Keratinocyte (primary cell): ENCODE results near the gene AKAP6. TPM values are rescaled to one million over a fixed set of nuclear protein-coding genes. Genes with fewer than 3 reads are reported as not detected.

Experiments used
- DNase-seq: peaks from one replicate; pipeline ENCODE4 v3.0.0-alpha.2; 2011; ENCODE audit warnings: low read depth, missing footprints, low spot score
- FAIRE-seq: peaks from 2 replicates; lab custom pipeline; 2011; peaks lifted over from hg19 to GRCh38; lab: Jason Lieb, UNC
- H2AFZ ChIP-seq: 2 replicates; pipeline ENCODE4 v1.6.0; 2012; ENCODE audit warnings: low read length, control low read depth, inconsistent platforms; ENCODE audit not compliant: control insufficient read depth
- H3K27ac ChIP-seq: 2 replicates; pipeline ENCODE4 v1.5.1; 2011; ENCODE audit warnings: low read length; ENCODE audit not compliant: control insufficient read depth, insufficient read depth
- H3K27me3 ChIP-seq: 3 replicates; pipeline ENCODE4 v1.6.0; 2011; ENCODE audit warnings: low read length; ENCODE audit not compliant: control insufficient read depth, insufficient read depth; ENCODE audit errors: extremely low read depth
- H3K36me3 ChIP-seq, 2 experiments: 2 replicates in 1 of 2; 3 replicates in 1 of 2; pipeline ENCODE4 v1.5.1; 2011; ENCODE audit warnings: low read length in 2 of 2, mild to moderate bottlenecking in 1 of 2; ENCODE audit not compliant: control insufficient read depth in 2 of 2, insufficient read depth in 2 of 2; ENCODE audit errors: extremely low read depth in 1 of 2
- H3K4me1 ChIP-seq: 3 replicates; pipeline ENCODE4 v1.5.1; 2011; ENCODE audit warnings: low read length; ENCODE audit not compliant: control insufficient read depth, insufficient read depth; ENCODE audit errors: extremely low read depth
- H3K4me2 ChIP-seq: 3 replicates; pipeline ENCODE4 v1.6.0; 2011; ENCODE audit warnings: low read depth, low read length; ENCODE audit not compliant: control insufficient read depth, insufficient read depth; ENCODE audit errors: extremely low read depth
- H3K4me3 ChIP-seq, 3 experiments: fragments of 200-600 bp in 1 of 3; sonication (generic) in 1 of 3; 2 replicates in 2 of 3; 3 replicates in 1 of 3; pipeline ENCODE4 v1.5.1; 2011 to 2016; ENCODE audit warnings: low read length in 3 of 3, mild to moderate bottlenecking in 3 of 3, control low read depth in 2 of 3, inconsistent platforms in 1 of 3, low read depth in 1 of 3, mixed read lengths in 1 of 3, mixed run types in 1 of 3, moderate library complexity in 1 of 3; ENCODE audit not compliant: control insufficient read depth in 2 of 3, insufficient read depth in 2 of 3; ENCODE audit errors: extremely low read depth in 1 of 3
- H3K79me2 ChIP-seq: 2 replicates; pipeline ENCODE4 v1.6.0; 2012; ENCODE audit warnings: low read length; ENCODE audit not compliant: control insufficient read depth, insufficient read depth
- H3K9ac ChIP-seq: 3 replicates; pipeline ENCODE4 v1.6.0; 2011; ENCODE audit warnings: low read length; ENCODE audit not compliant: control insufficient read depth, insufficient read depth; ENCODE audit errors: extremely low read depth
- H3K9me1 ChIP-seq: 3 replicates; pipeline ENCODE4 v1.6.0; 2011; ENCODE audit warnings: low read length; ENCODE audit not compliant: control insufficient read depth, insufficient read depth; ENCODE audit errors: extremely low read depth
- H3K9me3 ChIP-seq: 2 replicates; pipeline ENCODE4 v1.5.1; 2012; ENCODE audit warnings: low read depth, low read length; ENCODE audit not compliant: control insufficient read depth
- H4K20me1 ChIP-seq: 3 replicates; pipeline ENCODE4 v1.6.0; 2011; ENCODE audit warnings: low read length; ENCODE audit not compliant: control insufficient read depth, insufficient read depth; ENCODE audit errors: extremely low read depth
- CTCF ChIP-seq, 3 experiments: IDR thresholded peaks in 1 of 3; conservative IDR thresholded peaks in 1 of 3; optimal IDR thresholded peaks in 1 of 3; 2 replicates in 2 of 3; 3 replicates in 1 of 3; pipeline versions ENCODE3 to v1.5.1; 2011; ENCODE audit warnings: low read length in 3 of 3, mild to moderate bottlenecking in 3 of 3, moderate library complexity in 2 of 3, control low read depth in 1 of 3, inconsistent platforms in 1 of 3; ENCODE audit not compliant: insufficient read depth in 2 of 3; ENCODE audit errors: extremely low read depth in 1 of 3
- EZH2 ChIP-seq: IDR thresholded peaks from one replicate; pipeline ENCODE4 v1.6.1; 2012; ENCODE audit warnings: inconsistent platforms, mild to moderate bottlenecking, low read length, moderate library complexity
- dilution Hi-C: fragments of 300-500 bp; cut with MboI; formaldehyde crosslinking; loops from one replicate; pipeline ENCODE4 v1.7.0; 2020; ENCODE audit warnings: low sequenced_read_pairs; ENCODE audit not compliant: extremely low pct_ligation_motif_present
- polyA plus RNA-seq, 5 experiments: library from polyadenylated mRNA; depleted of rRNA in 3 of 5; stranded (reverse) in 3 of 5; stranded (forward) in 1 of 5; unstranded in 1 of 5; fragments of >200 nt; gene quantifications; 1 replicate in 1 of 5; 2 replicates in 3 of 5; 3 replicates in 1 of 5; pipeline versions ENCODE4 v1.2.1 to v1.2.3, GENCODE V29; 2011 to 2012; ENCODE audit warnings: missing spikeins in 2 of 5, low read depth in 1 of 5, low replicate concordance in 1 of 5

Gene AKAP6
- polyA plus RNA-seq, 1 donor (not counting 4 experiments of a cell fraction or from before 2014, with no cell fraction given): 2.0 TPM

DNA sequence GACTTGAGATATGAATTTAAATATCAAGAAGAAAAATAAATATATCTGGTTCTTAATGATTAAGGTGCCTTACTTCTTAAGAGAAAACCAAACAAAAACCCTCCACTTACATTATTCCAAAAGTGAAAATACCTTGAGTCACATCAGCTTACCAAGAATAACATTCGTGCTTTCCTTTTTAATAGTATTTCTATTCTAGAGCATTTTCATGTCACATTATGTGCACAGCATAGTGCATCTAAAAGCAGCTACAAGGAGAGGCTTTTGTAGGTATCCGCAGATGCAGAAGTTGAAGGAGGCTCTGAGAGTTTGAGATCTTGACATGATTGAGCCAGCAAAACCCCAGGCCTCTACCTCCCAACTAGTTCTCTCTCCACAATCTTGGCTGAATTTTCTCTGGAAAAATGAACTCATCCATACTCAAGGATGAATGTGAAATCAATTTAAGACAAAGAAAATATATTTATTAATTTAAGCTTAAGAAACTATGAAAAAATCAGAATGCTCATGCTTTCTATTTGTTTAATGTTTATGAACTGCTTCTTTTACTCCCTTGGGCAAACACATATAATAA lies 275.0 kb downstream of the AKAP6 start:
- Histone ChIP-seq H3K27ac (no peak overlapping the region), H3K36me3 (no peaks in the 10 kb centered on the region), H3K27me3 (no peaks in the 10 kb centered on the region), H3K79me2 (no peaks in the 10 kb centered on the region), H2AFZ (no peak overlapping the region), H3K9me3 (no peaks in the 10 kb centered on the region), H3K4me3 (no peak overlapping the region), H4K20me1 (no peaks in the 10 kb centered on the region), H3K9me1 (no peaks in the 10 kb centered on the region), H3K9ac (no peak overlapping the region), H3K4me2 (no peak overlapping the region), H3K4me1 (peaks cover 1% of the 10 kb centered on the region)
- TF ChIP-seq EZH2 (no peak), CTCF (optimal IDR thresholded peaks at IDR 0.05 in 1 of 3, IDR thresholded peaks at IDR 0.05 in 1 of 3, conservative IDR thresholded peaks at IDR 0.05 in 1 of 3; ENCODE audit: extremely low read depth in 1 of 3, insufficient read depth in 2 of 3, low read length in 3 of 3) (no peak)
- no peak for DNase-seq
- dilution Hi-C loops: no loop called here
- FAIRE-seq: no peak

DNA sequence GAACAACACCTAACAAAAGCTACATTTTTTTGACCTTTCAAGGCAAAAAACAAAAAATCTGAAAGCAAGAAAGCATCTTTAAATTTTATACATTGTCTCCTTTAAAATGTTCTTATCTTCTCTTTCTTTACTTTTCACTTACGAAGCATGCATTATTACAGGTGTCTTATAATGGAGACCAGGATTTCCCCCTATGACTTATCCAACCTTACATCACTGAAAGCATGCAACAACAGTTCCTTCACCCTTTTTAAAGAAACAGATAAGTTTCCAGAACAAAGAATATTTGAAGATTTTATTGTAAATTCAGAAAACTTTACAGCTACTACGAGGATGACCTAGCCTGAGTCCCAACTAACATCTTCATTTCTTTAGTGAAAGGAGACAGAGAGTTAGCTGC lies 277.2 kb downstream of the AKAP6 start:
- Histone ChIP-seq H3K79me2 (no peaks in the 10 kb centered on the region), H3K9me1 (no peaks in the 10 kb centered on the region), H3K4me3 (no peak overlapping the region), H3K9ac (no peak overlapping the region), H3K36me3 (no peaks in the 10 kb centered on the region), H3K4me2 (no peak overlapping the region), H3K27ac (no peak overlapping the region), H3K27me3 (no peaks in the 10 kb centered on the region), H3K9me3 (no peaks in the 10 kb centered on the region), H2AFZ (no peak overlapping the region), H4K20me1 (no peaks in the 10 kb centered on the region), H3K4me1 (peaks cover 5% of the 10 kb centered on the region)
- dilution Hi-C loops: no loop called here
- FAIRE-seq: no peak
- no peak for DNase-seq
- TF ChIP-seq EZH2: no peak

DNA sequence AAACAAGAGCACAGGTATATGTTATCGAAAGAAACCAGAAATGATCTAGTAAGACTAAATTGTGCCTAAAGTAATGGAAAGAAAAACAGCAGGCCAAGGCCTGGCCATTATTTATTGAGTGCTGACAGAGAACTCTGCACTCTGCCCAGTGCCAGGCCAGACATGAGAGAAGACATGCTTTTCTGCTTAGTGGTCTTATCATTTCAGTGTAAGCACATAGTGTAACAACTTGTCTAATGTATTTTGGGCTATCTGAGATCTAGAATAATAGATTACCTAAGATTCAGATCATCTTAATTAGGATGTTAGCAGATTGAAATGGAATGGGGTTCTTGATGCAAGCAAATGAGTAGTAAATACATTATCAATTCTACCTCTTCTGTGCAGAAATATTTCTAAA lies 278.3 kb downstream of the AKAP6 start:
- no peak for FAIRE-seq

More for the DNA sequence above, 278.3 kb downstream of the AKAP6 start:
- H3K9ac ChIP-seq: no peak overlapping the region
- DNase-seq: no peak
- H3K27ac ChIP-seq: no peak overlapping the region
- no peaks in the 10 kb centered on the region for H3K9me1 ChIP-seq
- no peaks in the 10 kb centered on the region for H3K36me3 ChIP-seq
- peaks cover 15% of the 10 kb centered on the region for H3K4me1 ChIP-seq
- dilution Hi-C loops: no loop called here
- no peak overlapping the region for H3K4me3 ChIP-seq
- H3K27me3 ChIP-seq: no peaks in the 10 kb centered on the region
- no peak overlapping the region for H3K4me2 ChIP-seq
- no peaks in the 10 kb centered on the region for H3K79me2 ChIP-seq
- no peaks in the 10 kb centered on the region for H4K20me1 ChIP-seq
- TF ChIP-seq EZH2 (no peak), CTCF (optimal IDR thresholded peaks at IDR 0.05 in 1 of 3, IDR thresholded peaks at IDR 0.05 in 1 of 3, conservative IDR thresholded peaks at IDR 0.05 in 1 of 3; ENCODE audit: extremely low read depth in 1 of 3, insufficient read depth in 2 of 3, low read length in 3 of 3) (no peak)
- no peak overlapping the region for H2AFZ ChIP-seq
- H3K9me3 ChIP-seq: no peaks in the 10 kb centered on the region
